Measurements from ENCODE around the gene RIMBP2.

RIMBP2 gene

GRCh38 chr12:130418251-130418650, 297.8 kb downstream of the RIMBP2 start:
- no peak for DNase-seq (ENCODE audit: low read depth)

- DNase-seq (ENCODE audit: low read depth): no peak
Observed at GRCh38 chr12:130414381-130414780, 301.7 kb downstream of the RIMBP2 start.

- no peak for DNase-seq (ENCODE audit: low read depth)
Observed at GRCh38 chr12:130413909-130414308, 302.2 kb downstream of the RIMBP2 start.

- no peak for DNase-seq (ENCODE audit: low read depth)
Observed at GRCh38 chr12:130412384-130412783, 303.7 kb downstream of the RIMBP2 start.

- no peak for DNase-seq (ENCODE audit: low read depth)
Observed at GRCh38 chr12:130405332-130405731, 310.8 kb downstream of the RIMBP2 start.

GRCh38 chr12:130401703-130402102, 314.4 kb downstream of the RIMBP2 start:
- DNase-seq (ENCODE audit: low read depth): no peak

- no peak for DNase-seq (ENCODE audit: low read depth)
Observed at GRCh38 chr12:130398100-130398848, 317.8 kb downstream of the RIMBP2 start.

- no peak for DNase-seq (ENCODE audit: low read depth)
Observed at GRCh38 chr12:130396667-130397066, 319.4 kb downstream of the RIMBP2 start.

- no peak for DNase-seq (ENCODE audit: low read depth)
Observed at GRCh38 chr12:130394906-130395305, 321.2 kb downstream of the RIMBP2 start.

- DNase-seq (ENCODE audit: low read depth): no peak
Observed at GRCh38 chr12:130391186-130391585, 324.9 kb downstream of the RIMBP2 start.

- no peak for DNase-seq (ENCODE audit: low read depth)
Observed at GRCh38 chr12:130385193-130385592, 330.9 kb downstream of the RIMBP2 start.

- DNase-seq (ENCODE audit: low read depth): no peak
Observed at GRCh38 chr12:130384234-130384633, 331.9 kb downstream of the RIMBP2 start.

GRCh38 chr12:130382818-130383217, 333.3 kb downstream of the RIMBP2 start:
- no peak for DNase-seq (ENCODE audit: low read depth)

- DNase-seq (ENCODE audit: low read depth): no peak
Observed at GRCh38 chr12:130375296-130376287, 340.5 kb downstream of the RIMBP2 start.

GRCh38 chr12:130374083-130374482, 342.0 kb downstream of the RIMBP2 start:
- no peak for DNase-seq (ENCODE audit: low read depth)

- no peak for DNase-seq (ENCODE audit: low read depth)
Observed at GRCh38 chr12:130372936-130373335, 343.2 kb downstream of the RIMBP2 start.

- no peak for DNase-seq (ENCODE audit: low read depth)
Observed at GRCh38 chr12:130371296-130371695, 344.8 kb downstream of the RIMBP2 start.

GRCh38 chr12:130369816-130370215, 346.3 kb downstream of the RIMBP2 start:
- no peak for DNase-seq (ENCODE audit: low read depth)

GRCh38 chr12:130367523-130367922, 348.6 kb downstream of the RIMBP2 start:
- no peak for DNase-seq (ENCODE audit: low read depth)

GRCh38 chr12:130367003-130367402, 349.1 kb downstream of the RIMBP2 start:
- no peak for DNase-seq (ENCODE audit: low read depth)

GRCh38 chr12:130366159-130366558, 349.9 kb downstream of the RIMBP2 start:
- no peak for DNase-seq (ENCODE audit: low read depth)

GRCh38 chr12:130364578-130364977, 351.5 kb downstream of the RIMBP2 start:
- DNase-seq (ENCODE audit: low read depth): no peak

GRCh38 chr12:130362060-130362459, 354.0 kb downstream of the RIMBP2 start:
- DNase-seq (ENCODE audit: low read depth): no peak
